Suprapubic skin (tissue), 4 donors: ENCODE data around the gene MYO5B. TPM values are rescaled to one million over a fixed set of nuclear protein-coding genes. Genes with fewer than 3 reads are reported as not detected.
"Not testable (repeated sequence)": the region's sequence is repeated elsewhere in the genome, so short reads cannot be mapped to it uniquely, and the experiment has no call there.

Experiments used
- DNase-seq, 2 donors: peaks; one replicate each; pipeline ENCODE4 v3.0.0-alpha.2; 2019; ENCODE audit warnings: low spot score in 2 of 2
- H3K27ac ChIP-seq: fragments of 200-600 bp; sonication (generic); one replicate; pipeline ENCODE4 v1.5.1; 2019
- H3K27me3 ChIP-seq: fragments of 200-600 bp; sonication (generic); one replicate; pipeline ENCODE4 v1.5.1; 2019
- H3K36me3 ChIP-seq: fragments of 200-600 bp; sonication (generic); one replicate; pipeline ENCODE4 v1.5.1; 2019
- H3K4me1 ChIP-seq: fragments of 200-600 bp; sonication (generic); one replicate; pipeline ENCODE4 v1.5.1; 2019
- H3K4me3 ChIP-seq: fragments of 200-600 bp; sonication (generic); one replicate; pipeline ENCODE4 v1.5.1; 2019; ENCODE audit warnings: mild to moderate bottlenecking
- H3K9me3 ChIP-seq: fragments of 200-600 bp; sonication (generic); one replicate; pipeline ENCODE4 v1.5.1; 2019
- CTCF ChIP-seq, 2 donors: fragments of 200-600 bp in 1 of 2; fragments of 450-650 bp in 1 of 2; sonication (generic) in 1 of 2; IDR thresholded peaks; one replicate each; pipeline ENCODE4 v1.5.1; 2016 to 2019; ENCODE audit warnings: antibody characterized with exemption in 2 of 2, mild to moderate bottlenecking in 1 of 2, moderate library complexity in 1 of 2
- EP300 ChIP-seq: sonication (generic); formaldehyde crosslinking; IDR thresholded peaks from one replicate; pipeline ENCODE4 v1.6.1; 2017; ENCODE audit warnings: antibody characterized with exemption
- POLR2A ChIP-seq, 2 donors: fragments of 450-650 bp; IDR thresholded peaks; one replicate each; pipeline ENCODE4 v1.6.1; 2017; ENCODE audit warnings: antibody characterized with exemption in 2 of 2, mild to moderate bottlenecking in 2 of 2, moderate library complexity in 2 of 2
- POLR2AphosphoS5 ChIP-seq, 3 donors: sonication (generic); formaldehyde crosslinking; IDR thresholded peaks; one replicate each; pipeline ENCODE4 v1.6.1; 2017; ENCODE audit warnings: antibody characterized with exemption in 3 of 3
- WGBS: methylation state at CpG from one replicate; pipeline ENCODE4 v1.1.5; 2018; 5-methylcytosine and 5-hydroxymethylcytosine counted together
- total RNA-seq, 4 donors: library from RNA; depleted of rRNA; stranded (reverse); fragments of >200 nt; gene quantifications; one replicate each; pipeline ENCODE4 v1.1.0, GENCODE V29; 2016

MYO5B gene
- total RNA-seq, 4 donors from 2014 or later = 30.3 to 44.4 (median 40.7) TPM

- H3K27me3 ChIP-seq = no peaks in the 10 kb centered on the region
- no peaks in the 10 kb centered on the region for H3K9me3 ChIP-seq
- no peaks in the 10 kb centered on the region for H3K4me1 ChIP-seq
- no peak for DNase-seq
- WGBS = 100% methylated on average over 2 of the region's 2 CpGs
- H3K4me3 ChIP-seq = no peak overlapping the region
- TF ChIP-seq POLR2AphosphoS5 (IDR thresholded peaks at IDR 0.05) (no peak), EP300 (no peak), CTCF (IDR thresholded peaks at IDR 0.05) (no peak), POLR2A (IDR thresholded peaks at IDR 0.05) (no peak)
- no peaks in the 10 kb centered on the region for H3K36me3 ChIP-seq
- no peak overlapping the region for H3K27ac ChIP-seq
Observed at GRCh38 chr18:49893036-49893435, 301.9 kb downstream of the MYO5B start.

- Histone ChIP-seq H3K4me1 (no peaks in the 10 kb centered on the region), H3K9me3 (no peaks in the 10 kb centered on the region), H3K4me3 (no peak overlapping the region), H3K27me3 (no peaks in the 10 kb centered on the region), H3K27ac (no peak overlapping the region), H3K36me3 (no peaks in the 10 kb centered on the region)
- TF ChIP-seq POLR2A (IDR thresholded peaks at IDR 0.05) = no peak
- no peak for TF ChIP-seq CTCF (IDR thresholded peaks at IDR 0.05)
- TF ChIP-seq POLR2AphosphoS5 (IDR thresholded peaks at IDR 0.05) = no peak
- no peak for TF ChIP-seq EP300
- DNase-seq = no peak
- WGBS = 63% methylated on average over 15 of the region's 15 CpGs
Observed at GRCh38 chr18:49892148-49892924, 302.6 kb downstream of the MYO5B start.

GRCh38 chr18:49890041-49890440 lies 304.9 kb downstream of the MYO5B start:
- TF ChIP-seq POLR2AphosphoS5 (IDR thresholded peaks at IDR 0.05) (no peak), CTCF (IDR thresholded peaks at IDR 0.05) (no peak), EP300 (no peak), POLR2A (IDR thresholded peaks at IDR 0.05) (no peak)
- Histone ChIP-seq H3K36me3 (no peaks in the 10 kb centered on the region), H3K4me3 (no peak overlapping the region), H3K27me3 (no peaks in the 10 kb centered on the region), H3K9me3 (no peaks in the 10 kb centered on the region), H3K4me1 (no peaks in the 10 kb centered on the region), H3K27ac (no peak overlapping the region)
- DNase-seq = no peak

GRCh38 chr18:49889552-49889951 lies 305.4 kb downstream of the MYO5B start:
- H3K4me3 ChIP-seq, H3K27ac ChIP-seq, H3K9me3 ChIP-seq, H3K4me1 ChIP-seq, DNase-seq, H3K27me3 ChIP-seq, H3K36me3 ChIP-seq: not testable (repeated sequence)
- WGBS = 46% methylated on average over 2 of the region's 2 CpGs

- H3K4me3 ChIP-seq = no peak overlapping the region
Observed at GRCh38 chr18:49886891-49887764, 307.8 kb downstream of the MYO5B start.

More at GRCh38 chr18:49886891-49887764, 307.8 kb downstream of the MYO5B start:
- DNase-seq = no peak
- Histone ChIP-seq H3K27ac (no peak overlapping the region), H3K4me1 (no peaks in the 10 kb centered on the region), H3K27me3 (no peaks in the 10 kb centered on the region), H3K36me3 (no peaks in the 10 kb centered on the region), H3K9me3 (no peaks in the 10 kb centered on the region)
- no peak for TF ChIP-seq EP300
- no peak for TF ChIP-seq CTCF (IDR thresholded peaks at IDR 0.05)
- TF ChIP-seq POLR2A (IDR thresholded peaks at IDR 0.05) = no peak
- no peak for TF ChIP-seq POLR2AphosphoS5 (IDR thresholded peaks at IDR 0.05)
- WGBS = 51% methylated on average over 10 of the region's 10 CpGs
